WTC11 (cell line): ENCODE results near the gene CD48.

ENCODE experiments used
- CREB1 ChIP-seq: sonication (generic); formaldehyde crosslinking; IDR thresholded peaks from 2 replicates; pipeline ENCODE4 v1.8.0; 2023; ENCODE audit warnings: mild to moderate bottlenecking, missing genetic modification reagents
- CTCF ChIP-seq: fragments of 200-600 bp; IDR thresholded peaks from 2 replicates; pipeline ENCODE4 v1.8.0; 2022; ENCODE audit warnings: antibody characterized with exemption
- MYBL2 ChIP-seq: sonication (generic); formaldehyde crosslinking; IDR thresholded peaks from 2 replicates; pipeline ENCODE4 v1.8.1; 2023; ENCODE audit warnings: mild to moderate bottlenecking, moderate library complexity, missing genetic modification reagents
- RORB ChIP-seq: fragments of 250-450 bp; sonication (Bioruptor Pico); IDR thresholded peaks from 2 replicates; pipeline ENCODE4 v1.9.0; 2021; ENCODE audit warnings: mild to moderate bottlenecking
- SMAD3 ChIP-seq: sonication (generic); formaldehyde crosslinking; IDR thresholded peaks from 2 replicates; pipeline ENCODE4 v1.8.0; 2022; ENCODE audit warnings: missing genetic modification reagents, mild to moderate bottlenecking, borderline replicate concordance
- SP1 ChIP-seq: sonication (generic); formaldehyde crosslinking; conservative IDR thresholded peaks from 2 replicates; pipeline ENCODE4 v1.8.1; 2022; ENCODE audit warnings: missing genetic modification reagents
- TEAD1 ChIP-seq: sonication (generic); formaldehyde crosslinking; IDR thresholded peaks from 2 replicates; pipeline ENCODE4 v1.8.0; 2022; ENCODE audit warnings: mild to moderate bottlenecking, missing genetic modification reagents
- TEAD4 ChIP-seq: sonication (generic); formaldehyde crosslinking; IDR thresholded peaks from 2 replicates; pipeline ENCODE4 v1.8.0; 2022; ENCODE audit warnings: mild to moderate bottlenecking, missing genetic modification reagents
- ZNF138 ChIP-seq: sonication (generic); formaldehyde crosslinking; conservative IDR thresholded peaks from 2 replicates; pipeline ENCODE4 v1.8.1; 2022; ENCODE audit warnings: mild to moderate bottlenecking, moderate library complexity, missing genetic modification reagents
- ZNF219 ChIP-seq: sonication (generic); formaldehyde crosslinking; IDR thresholded peaks from 2 replicates; pipeline ENCODE4 v1.8.0; 2023; ENCODE audit warnings: missing genetic modification reagents, mild to moderate bottlenecking, borderline replicate concordance

- peak; percentile 86 for TF ChIP-seq CTCF
- TF ChIP-seq ZNF138: no peak
- TF ChIP-seq SMAD3: no peak
- no peak for TF ChIP-seq TEAD4 (CRISPR knock-in tag)
- no peak for TF ChIP-seq RORB (CRISPR knock-in tag)
- no peak for TF ChIP-seq MYBL2 (CRISPR knock-in tag)
- TF ChIP-seq TEAD1 (CRISPR knock-in tag): no peak
- TF ChIP-seq ZNF219 (CRISPR knock-in tag): no peak
- no peak for TF ChIP-seq CREB1 (CRISPR knock-in tag)
- TF ChIP-seq SP1: no peak
These were observed 30.3 kb downstream of the CD48 start for GRCh38 chr1:160681066-160681890.
